Vagina (tissue), 2 donors: ENCODE data around the gene PLXNA1. TPM values are rescaled to one million over a fixed set of nuclear protein-coding genes. Genes with fewer than 3 reads are reported as not detected.
A peak's percentile ranks its signal among the peaks of the same experiment; 100 is the strongest.

Source experiments
- DNase-seq, 2 donors: peaks; one replicate each; pipeline ENCODE4 v3.0.0-alpha.2; 2017; ENCODE audit errors: extremely low spot score in 2 of 2
- H3K27ac ChIP-seq: fragments of 200-600 bp; sonication (generic); one replicate; pipeline ENCODE4 v1.5.1; 2019
- H3K27me3 ChIP-seq: fragments of 200-600 bp; sonication (generic); one replicate; pipeline ENCODE4 v1.5.1; 2019
- H3K36me3 ChIP-seq, 2 donors: fragments of 200-600 bp; sonication (generic); one replicate each; pipeline ENCODE4 v1.5.1; 2017 to 2019
- H3K4me1 ChIP-seq: fragments of 200-600 bp; sonication (generic); one replicate; pipeline ENCODE4 v1.5.1; 2019
- H3K4me3 ChIP-seq, 2 donors: fragments of 200-600 bp; sonication (generic); 1 replicate in 1 of 2; 2 replicates in 1 of 2; pipeline ENCODE4 v1.5.1; 2016 to 2019
- H3K9me3 ChIP-seq: fragments of 200-600 bp; sonication (generic); one replicate; pipeline ENCODE4 v1.5.1; 2019
- POLR2A ChIP-seq, 2 donors: fragments of 450-650 bp; IDR thresholded peaks; one replicate each; pipeline ENCODE4 v1.6.1; 2017; ENCODE audit warnings: antibody characterized with exemption in 2 of 2, mild to moderate bottlenecking in 2 of 2, moderate library complexity in 2 of 2
- POLR2AphosphoS5 ChIP-seq, 2 donors: sonication (generic); formaldehyde crosslinking; IDR thresholded peaks; one replicate each; pipeline ENCODE4 v1.9.0; 2017; ENCODE audit warnings: antibody characterized with exemption in 2 of 2, mild to moderate bottlenecking in 2 of 2, low read depth in 1 of 2; ENCODE audit not compliant: insufficient read depth in 1 of 2
- intact Hi-C: fragments of 100-400 bp; cut with DNase I; formaldehyde crosslinking; loops from one replicate; pipeline ENCODE4 v1.15.1; 2023
- total RNA-seq: library from RNA; depleted of rRNA; stranded (reverse); fragments of >200 nt; gene quantifications from one replicate; pipeline ENCODE4 v1.2.3, GENCODE V29; 2016
- TF ChIP-seq, protein P1 (sequence below), 3 experiments: fragments of 450-650 bp in 2 of 3; fragments of 200-600 bp in 1 of 3; sonication (generic) in 1 of 3; IDR thresholded peaks; one replicate each; pipeline ENCODE4 v1.5.1; 2017 to 2019; ENCODE audit warnings: antibody characterized with exemption in 3 of 3, mild to moderate bottlenecking in 2 of 3, moderate library complexity in 2 of 3

PLXNA1 gene
- total RNA-seq, 1 donor from 2014 or later = 31.4 TPM

DNA sequence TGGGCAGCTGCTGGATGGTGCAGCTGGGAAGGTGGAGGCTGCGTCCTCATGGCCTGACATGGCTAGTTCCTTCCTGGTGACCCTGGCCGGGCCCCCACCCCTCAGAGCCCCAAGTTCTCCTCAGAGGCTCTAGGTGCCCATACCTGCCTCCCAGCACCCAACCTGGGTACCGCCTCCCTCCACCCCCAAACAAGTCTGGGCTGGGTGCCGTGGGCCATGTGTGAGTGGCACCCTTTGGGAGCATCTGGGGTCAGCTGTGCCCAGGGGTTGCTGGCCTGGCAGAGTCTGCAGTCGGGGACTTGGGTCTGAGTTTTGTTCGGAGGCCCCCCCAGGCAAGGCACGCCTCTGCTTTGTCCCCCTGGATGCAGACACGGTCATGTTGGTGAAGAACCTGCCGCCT is 10.5 kb downstream of the PLXNA1 start:
- intact Hi-C loops = no loop called here

DNA sequence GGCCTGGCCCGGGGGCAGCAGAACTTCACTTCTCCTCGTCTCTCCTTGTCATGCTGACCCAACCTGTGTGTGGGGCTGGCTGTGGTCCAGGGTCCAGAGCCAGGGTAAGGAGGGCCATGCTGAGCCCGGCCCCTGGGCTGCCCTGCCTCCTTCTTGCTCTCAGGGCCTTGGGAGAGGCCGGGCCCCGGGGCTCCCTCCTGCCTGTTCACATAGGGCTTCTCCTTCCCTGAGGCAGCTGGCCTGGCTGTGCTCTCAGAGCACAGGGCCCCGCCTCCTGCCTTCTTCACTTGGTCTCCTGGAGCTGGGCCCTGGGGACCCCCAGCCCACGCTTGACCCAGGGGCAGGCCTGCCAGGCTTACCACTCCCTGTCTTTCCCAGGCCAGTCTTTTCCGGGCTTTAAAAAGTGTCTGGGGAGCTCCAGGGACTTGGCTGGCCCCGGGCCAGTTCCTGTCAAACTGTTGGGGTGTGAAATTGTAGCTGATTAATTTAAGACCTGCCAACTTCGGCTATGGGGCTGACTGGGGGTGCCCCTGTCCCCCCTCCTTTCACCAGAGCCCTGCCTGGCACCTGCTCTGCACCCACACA is 11.8 kb downstream of the PLXNA1 start:
- H3K27ac ChIP-seq = peak overlapping the region; percentile 57
- H3K27me3 ChIP-seq = no peaks in the 10 kb centered on the region
- peaks cover 80% of the 10 kb centered on the region for H3K4me1 ChIP-seq
- no peak for DNase-seq
- no peak for TF ChIP-seq POLR2AphosphoS5 (IDR thresholded peaks at IDR 0.05; ENCODE audit: insufficient read depth in 1 of 2, low read depth in 1 of 2)
- TF ChIP-seq POLR2A (IDR thresholded peaks at IDR 0.05) = no peak
- TF ChIP-seq, protein P1, sequence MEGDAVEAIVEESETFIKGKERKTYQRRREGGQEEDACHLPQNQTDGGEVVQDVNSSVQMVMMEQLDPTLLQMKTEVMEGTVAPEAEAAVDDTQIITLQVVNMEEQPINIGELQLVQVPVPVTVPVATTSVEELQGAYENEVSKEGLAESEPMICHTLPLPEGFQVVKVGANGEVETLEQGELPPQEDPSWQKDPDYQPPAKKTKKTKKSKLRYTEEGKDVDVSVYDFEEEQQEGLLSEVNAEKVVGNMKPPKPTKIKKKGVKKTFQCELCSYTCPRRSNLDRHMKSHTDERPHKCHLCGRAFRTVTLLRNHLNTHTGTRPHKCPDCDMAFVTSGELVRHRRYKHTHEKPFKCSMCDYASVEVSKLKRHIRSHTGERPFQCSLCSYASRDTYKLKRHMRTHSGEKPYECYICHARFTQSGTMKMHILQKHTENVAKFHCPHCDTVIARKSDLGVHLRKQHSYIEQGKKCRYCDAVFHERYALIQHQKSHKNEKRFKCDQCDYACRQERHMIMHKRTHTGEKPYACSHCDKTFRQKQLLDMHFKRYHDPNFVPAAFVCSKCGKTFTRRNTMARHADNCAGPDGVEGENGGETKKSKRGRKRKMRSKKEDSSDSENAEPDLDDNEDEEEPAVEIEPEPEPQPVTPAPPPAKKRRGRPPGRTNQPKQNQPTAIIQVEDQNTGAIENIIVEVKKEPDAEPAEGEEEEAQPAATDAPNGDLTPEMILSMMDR (IDR thresholded peaks at IDR 0.05) = no peak
- intact Hi-C loops = no loop called here
- no peaks in the 10 kb centered on the region for H3K36me3 ChIP-seq
- no peaks in the 10 kb centered on the region for H3K9me3 ChIP-seq
- no peak overlapping the region for H3K4me3 ChIP-seq

More for the DNA sequence above, 10.5 kb downstream of the PLXNA1 start:
- peaks cover 0 to 10% of the 10 kb centered on the region in 2 donors for H3K36me3 ChIP-seq
- peaks cover 70% of the 10 kb centered on the region for H3K4me1 ChIP-seq
- H3K9me3 ChIP-seq = no peaks in the 10 kb centered on the region
- H3K4me3 ChIP-seq = no peak overlapping the region
- peak overlapping the region; percentile 51 for H3K27ac ChIP-seq
- no peak for TF ChIP-seq POLR2A (IDR thresholded peaks at IDR 0.05)
- TF ChIP-seq, protein P1 (IDR thresholded peaks at IDR 0.05) = no peak
- TF ChIP-seq POLR2AphosphoS5 (IDR thresholded peaks at IDR 0.05; ENCODE audit: insufficient read depth in 1 of 2, low read depth in 1 of 2) = no peak
- no peaks in the 10 kb centered on the region for H3K27me3 ChIP-seq
- DNase-seq = no peak

DNA sequence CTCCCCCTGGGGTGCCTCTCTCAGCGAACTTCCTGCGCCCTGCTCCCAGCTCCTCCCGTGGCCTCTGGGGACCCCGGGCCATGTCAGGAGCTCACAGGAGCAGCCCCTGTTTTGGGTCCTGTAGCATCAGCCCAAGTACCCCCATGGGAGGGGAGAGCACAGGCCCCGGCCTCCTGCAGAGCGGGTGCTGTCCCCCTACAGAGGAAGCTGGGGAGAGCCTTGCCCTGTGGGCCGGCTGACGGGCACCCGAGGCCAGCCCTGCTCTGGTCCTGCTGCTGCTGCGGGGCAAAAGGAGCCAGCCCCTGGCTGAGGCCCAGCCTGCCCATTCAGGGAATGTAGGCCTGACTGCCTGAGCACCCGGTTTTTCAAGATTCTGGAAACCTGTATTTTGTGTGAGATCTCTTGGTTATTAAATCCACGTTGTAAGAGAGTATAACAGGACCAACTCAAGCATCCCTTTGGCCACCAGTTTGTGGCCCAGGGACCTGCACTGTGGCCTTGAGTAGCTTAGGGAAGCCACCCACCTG is 12.4 kb downstream of the PLXNA1 start:
- H3K27ac ChIP-seq = peak overlapping the region; percentile 57
- no peaks in the 10 kb centered on the region for H3K27me3 ChIP-seq
- H3K4me3 ChIP-seq = no peak overlapping the region
- intact Hi-C loops = no loop called here
- H3K4me1 ChIP-seq = peaks cover 76% of the 10 kb centered on the region
- no peaks in the 10 kb centered on the region for H3K9me3 ChIP-seq
- no peaks in the 10 kb centered on the region for H3K36me3 ChIP-seq
- TF ChIP-seq POLR2A (IDR thresholded peaks at IDR 0.05) (no peak), POLR2AphosphoS5 (IDR thresholded peaks at IDR 0.05; ENCODE audit: insufficient read depth in 1 of 2, low read depth in 1 of 2) (no peak)
- TF ChIP-seq, protein P1 (IDR thresholded peaks at IDR 0.05) = no peak
- DNase-seq = no peak

DNA sequence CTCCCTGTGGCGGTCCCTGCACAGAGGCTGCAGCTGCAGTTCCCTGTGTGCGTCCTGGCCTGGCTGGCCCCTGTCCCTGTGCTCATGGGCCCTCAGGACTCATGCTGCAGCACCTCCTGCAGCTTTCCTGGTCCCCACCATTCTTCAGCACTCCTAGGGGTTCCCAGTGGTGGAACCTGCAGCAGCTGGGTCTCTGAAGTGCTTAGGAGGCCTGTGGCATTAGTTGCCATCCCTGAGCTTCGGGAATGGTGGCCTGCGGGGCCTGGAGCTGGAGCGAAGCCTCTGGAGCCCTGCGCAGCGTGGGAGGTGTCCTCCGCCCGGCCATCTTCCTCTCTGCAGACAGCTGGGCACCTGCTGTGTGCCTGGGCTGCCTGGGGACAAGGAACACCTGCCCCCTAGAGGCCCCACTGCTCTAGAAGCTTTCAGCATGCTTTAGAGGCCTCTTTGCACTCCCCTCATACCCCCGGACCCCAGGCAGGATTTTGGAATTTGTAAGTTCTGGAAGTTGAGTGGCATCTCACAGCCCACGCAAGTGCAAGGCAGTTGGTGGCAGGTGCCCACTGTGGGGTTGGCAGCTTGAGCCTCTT is 13.1 kb downstream of the PLXNA1 start:
- H3K27me3 ChIP-seq = no peaks in the 10 kb centered on the region
- intact Hi-C loops = no loop called here
- no peaks in the 10 kb centered on the region for H3K36me3 ChIP-seq
- TF ChIP-seq POLR2AphosphoS5 (IDR thresholded peaks at IDR 0.05; ENCODE audit: insufficient read depth in 1 of 2, low read depth in 1 of 2) (no peak), POLR2A (IDR thresholded peaks at IDR 0.05) (no peak)
- TF ChIP-seq, protein P1 (IDR thresholded peaks at IDR 0.05) = no peak
- DNase-seq = no peak
- no peak overlapping the region for H3K27ac ChIP-seq
- peaks cover 74% of the 10 kb centered on the region for H3K4me1 ChIP-seq
- no peak overlapping the region for H3K4me3 ChIP-seq
- no peaks in the 10 kb centered on the region for H3K9me3 ChIP-seq

DNA sequence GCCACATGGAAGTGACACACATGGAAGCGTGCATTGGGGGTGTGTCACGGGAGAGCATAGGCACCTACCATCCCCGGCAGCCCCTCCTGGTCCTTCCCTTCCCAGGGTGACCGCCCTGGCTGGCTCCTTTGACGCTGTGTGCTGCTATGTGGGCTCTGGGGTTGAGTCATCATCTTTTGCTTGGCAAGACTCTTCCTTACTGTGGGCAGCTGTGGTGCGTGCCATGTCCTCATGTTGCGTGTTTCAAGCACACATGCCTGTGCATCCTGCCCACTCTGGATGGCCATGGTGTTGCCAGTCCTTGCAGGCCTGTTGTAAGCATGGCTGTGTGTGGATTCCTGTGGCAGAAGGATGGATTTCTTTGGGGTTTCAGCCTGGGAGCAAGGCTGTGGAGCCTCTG is 14.0 kb downstream of the PLXNA1 start:
- no peak overlapping the region for H3K4me3 ChIP-seq
- no peak for DNase-seq
- TF ChIP-seq POLR2AphosphoS5 (IDR thresholded peaks at IDR 0.05; ENCODE audit: insufficient read depth in 1 of 2, low read depth in 1 of 2) (no peak), POLR2A (IDR thresholded peaks at IDR 0.05) (no peak)
- TF ChIP-seq, protein P1 (IDR thresholded peaks at IDR 0.05) = no peak
- intact Hi-C loops = no loop called here
- no peak overlapping the region for H3K27ac ChIP-seq
- peaks cover 74% of the 10 kb centered on the region for H3K4me1 ChIP-seq
- H3K36me3 ChIP-seq = no peaks in the 10 kb centered on the region
- no peaks in the 10 kb centered on the region for H3K9me3 ChIP-seq
- no peaks in the 10 kb centered on the region for H3K27me3 ChIP-seq
